PC-3 (cell line): ENCODE data around the gene RMDN3.

Experiments used
- EZH2phosphoT487 ChIP-seq: fragments of 300-600 bp; sonication (generic); IDR thresholded peaks from 2 replicates; pipeline ENCODE4 v1.6.1; 2018; ENCODE audit warnings: mild to moderate bottlenecking, antibody characterized with exemption, low read length, borderline replicate concordance
- TF ChIP-seq, protein P1 (sequence below): fragments of 300-600 bp; sonication (generic); conservative IDR thresholded peaks from 2 replicates; pipeline ENCODE4 v1.5.1; 2017; ENCODE audit warnings: antibody characterized with exemption, low read depth, mild to moderate bottlenecking, low read length

DNA sequence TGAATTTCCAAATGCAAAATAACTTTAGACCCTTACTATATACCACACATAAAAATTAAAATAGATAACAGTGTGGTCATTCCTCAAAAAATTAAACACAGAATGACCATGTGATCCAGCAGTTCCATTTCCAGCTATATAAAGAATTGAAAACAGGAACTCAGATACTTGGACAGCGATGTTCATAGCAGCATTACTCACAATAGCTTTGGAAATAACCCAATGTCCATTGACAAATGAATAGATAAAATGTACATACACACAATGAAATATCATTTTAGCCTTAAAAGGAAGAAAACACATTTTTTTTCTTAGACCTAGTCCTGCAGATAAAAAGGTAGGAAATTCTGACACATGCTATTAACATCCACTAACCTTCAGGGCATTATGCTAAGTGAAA is 33.4 kb downstream of the RMDN3 start:
- TF ChIP-seq, protein P1, sequence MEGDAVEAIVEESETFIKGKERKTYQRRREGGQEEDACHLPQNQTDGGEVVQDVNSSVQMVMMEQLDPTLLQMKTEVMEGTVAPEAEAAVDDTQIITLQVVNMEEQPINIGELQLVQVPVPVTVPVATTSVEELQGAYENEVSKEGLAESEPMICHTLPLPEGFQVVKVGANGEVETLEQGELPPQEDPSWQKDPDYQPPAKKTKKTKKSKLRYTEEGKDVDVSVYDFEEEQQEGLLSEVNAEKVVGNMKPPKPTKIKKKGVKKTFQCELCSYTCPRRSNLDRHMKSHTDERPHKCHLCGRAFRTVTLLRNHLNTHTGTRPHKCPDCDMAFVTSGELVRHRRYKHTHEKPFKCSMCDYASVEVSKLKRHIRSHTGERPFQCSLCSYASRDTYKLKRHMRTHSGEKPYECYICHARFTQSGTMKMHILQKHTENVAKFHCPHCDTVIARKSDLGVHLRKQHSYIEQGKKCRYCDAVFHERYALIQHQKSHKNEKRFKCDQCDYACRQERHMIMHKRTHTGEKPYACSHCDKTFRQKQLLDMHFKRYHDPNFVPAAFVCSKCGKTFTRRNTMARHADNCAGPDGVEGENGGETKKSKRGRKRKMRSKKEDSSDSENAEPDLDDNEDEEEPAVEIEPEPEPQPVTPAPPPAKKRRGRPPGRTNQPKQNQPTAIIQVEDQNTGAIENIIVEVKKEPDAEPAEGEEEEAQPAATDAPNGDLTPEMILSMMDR, result no peak
- TF ChIP-seq EZH2phosphoT487, result no peak
